ENCODE measurements around the gene LAMC2.
"Not testable (repeated sequence)": the region's sequence is repeated elsewhere in the genome, so short reads cannot be mapped to it uniquely, and the experiment has no call there.

The LAMC2 gene

DNA sequence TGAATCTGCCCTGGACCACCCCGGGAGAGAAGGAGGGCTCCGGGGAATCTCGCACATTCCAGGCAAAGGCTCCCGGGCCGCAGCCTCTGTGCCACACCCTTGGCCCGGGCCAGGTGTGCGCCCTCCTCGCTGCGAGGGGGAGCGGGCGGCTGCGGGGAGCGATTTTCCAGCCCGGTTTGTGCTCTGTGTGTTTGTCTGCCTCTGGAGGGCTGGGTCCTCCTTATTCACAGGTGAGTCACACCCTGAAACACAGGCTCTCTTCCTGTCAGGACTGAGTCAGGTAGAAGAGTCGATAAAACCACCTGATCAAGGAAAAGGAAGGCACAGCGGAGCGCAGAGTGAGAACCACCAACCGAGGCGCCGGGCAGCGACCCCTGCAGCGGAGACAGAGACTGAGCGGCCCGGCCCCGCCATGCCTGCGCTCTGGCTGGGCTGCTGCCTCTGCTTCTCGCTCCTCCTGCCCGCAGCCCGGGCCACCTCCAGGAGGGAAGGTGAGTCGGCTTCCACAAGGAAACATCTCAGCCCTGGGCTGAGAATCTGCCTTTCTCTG is at the start of gene LAMC2:
Gene LAMC2, plus strand, starts transcription at position 324 of the 550 bp plus-strand sequence. Its CDS starts 89 bp downstream, at position 413.
- peak in 1 of 2 experiments; percentile 6 for DNase-seq (ENCODE audit: low read depth in 2 of 2)

DNA sequence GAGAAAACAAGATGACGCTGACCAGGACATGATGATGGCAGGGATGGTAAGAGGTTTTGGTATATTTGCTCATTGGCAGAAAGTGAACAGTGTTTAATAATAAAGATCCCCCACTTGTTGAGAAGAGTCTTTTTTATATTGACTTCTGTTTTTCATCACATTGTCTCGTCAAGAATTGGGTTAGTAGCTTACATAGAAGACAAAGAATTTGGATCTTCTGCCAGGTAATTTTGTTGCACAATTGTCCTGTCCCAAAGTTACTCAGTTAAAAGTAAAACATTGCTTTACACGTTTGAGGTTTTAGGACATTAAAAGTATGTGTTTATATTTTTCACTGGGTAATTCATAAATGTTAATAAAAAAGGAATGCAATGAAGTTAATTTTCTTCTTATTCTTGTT is 48.3 kb upstream of the LAMC2 start:
- DNase-seq (ENCODE audit: low read depth in 2 of 2) = no peak

DNA sequence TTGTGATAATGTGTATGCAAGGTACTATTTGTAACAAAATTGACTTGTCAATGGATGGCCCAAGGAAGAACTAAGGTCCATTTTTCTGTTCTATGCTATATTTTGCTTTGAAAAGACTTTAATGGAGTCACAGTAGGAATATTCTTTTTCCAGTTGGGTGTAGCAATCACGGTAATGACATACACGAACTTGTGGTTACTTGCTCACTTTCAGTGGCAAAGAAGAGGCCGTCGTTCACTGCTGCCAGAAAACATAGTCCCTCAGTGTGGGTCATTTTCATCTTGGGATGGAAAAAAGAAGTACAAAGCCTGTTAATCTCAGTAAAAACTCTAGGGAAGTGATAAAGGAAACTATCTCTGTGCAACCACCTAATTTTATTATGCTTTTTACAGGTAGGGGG is 47.8 kb upstream of the LAMC2 start:
- no peak for DNase-seq (ENCODE audit: low read depth in 2 of 2)

DNA sequence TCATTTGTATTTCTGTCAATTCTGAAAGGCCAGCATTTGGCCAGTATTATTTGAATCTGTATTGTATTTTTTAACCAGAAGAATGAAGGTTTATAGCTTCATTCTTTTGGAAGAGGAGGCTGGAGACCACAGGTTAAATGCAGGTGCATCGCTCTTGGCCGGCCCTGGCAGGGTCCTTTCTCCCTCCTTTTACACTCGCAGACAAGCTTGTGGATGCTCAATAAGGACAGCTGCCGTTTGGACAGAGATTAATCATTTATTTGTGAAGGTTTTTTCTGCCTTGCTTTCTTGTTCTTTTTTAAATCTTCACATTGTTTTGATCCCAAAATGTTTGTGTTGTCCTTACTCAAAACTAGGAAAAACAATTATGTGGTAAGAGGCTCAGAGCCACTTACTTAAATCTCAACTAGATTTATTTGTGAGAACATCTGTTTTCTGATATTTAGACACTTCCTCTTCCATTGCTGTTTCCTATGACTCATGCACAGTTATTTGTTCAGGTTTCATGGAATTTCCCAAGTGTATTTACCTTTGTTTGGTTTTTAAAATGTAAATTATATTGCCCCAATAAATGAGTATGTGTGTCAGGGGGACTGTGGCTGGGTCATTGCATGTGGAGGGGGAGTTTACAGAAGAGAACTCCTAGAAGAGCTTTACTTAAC is 46.7 kb upstream of the LAMC2 start:
- no peak for DNase-seq (ENCODE audit: low read depth in 2 of 2)

DNA sequence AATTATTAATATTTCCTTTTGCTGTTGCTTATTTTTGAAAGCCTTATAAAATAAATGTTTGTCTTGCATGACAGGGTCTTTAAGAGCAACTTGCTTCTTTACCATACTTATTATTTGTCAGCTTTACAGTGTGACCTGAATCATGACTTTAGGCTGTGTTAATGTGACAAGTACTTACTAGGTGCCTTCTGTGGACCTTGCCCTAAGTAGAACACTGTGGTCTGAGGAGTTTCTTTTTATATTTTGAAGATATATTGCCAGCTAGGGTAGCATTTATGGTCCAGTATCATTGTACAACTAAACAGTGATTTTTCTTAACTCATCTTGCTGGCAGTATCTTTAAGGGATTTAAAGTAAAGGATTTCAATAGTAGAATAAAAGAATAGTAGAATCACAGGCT is 45.4 kb upstream of the LAMC2 start:
- no peak for DNase-seq (ENCODE audit: low read depth in 2 of 2)

DNA sequence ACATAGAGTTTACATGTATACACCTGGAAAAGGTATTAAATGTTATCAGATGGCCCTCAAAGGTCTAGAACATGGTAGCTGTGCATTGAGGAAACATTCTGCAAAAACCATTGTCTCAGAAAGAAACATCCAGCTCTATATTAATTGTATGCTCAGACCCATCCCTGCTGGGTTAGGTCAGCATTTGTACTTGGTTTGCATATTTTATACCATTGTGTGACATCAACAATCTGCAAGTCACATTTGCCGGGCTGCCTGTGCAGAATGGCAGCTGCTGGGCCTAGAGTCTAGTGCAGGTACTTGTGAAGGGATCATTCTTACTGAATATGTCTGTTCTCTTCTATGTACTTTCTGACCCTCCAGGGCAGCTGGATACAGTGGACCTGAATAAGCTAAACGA is 43.9 kb upstream of the LAMC2 start:
- DNase-seq (ENCODE audit: low read depth in 2 of 2) = no peak

DNA sequence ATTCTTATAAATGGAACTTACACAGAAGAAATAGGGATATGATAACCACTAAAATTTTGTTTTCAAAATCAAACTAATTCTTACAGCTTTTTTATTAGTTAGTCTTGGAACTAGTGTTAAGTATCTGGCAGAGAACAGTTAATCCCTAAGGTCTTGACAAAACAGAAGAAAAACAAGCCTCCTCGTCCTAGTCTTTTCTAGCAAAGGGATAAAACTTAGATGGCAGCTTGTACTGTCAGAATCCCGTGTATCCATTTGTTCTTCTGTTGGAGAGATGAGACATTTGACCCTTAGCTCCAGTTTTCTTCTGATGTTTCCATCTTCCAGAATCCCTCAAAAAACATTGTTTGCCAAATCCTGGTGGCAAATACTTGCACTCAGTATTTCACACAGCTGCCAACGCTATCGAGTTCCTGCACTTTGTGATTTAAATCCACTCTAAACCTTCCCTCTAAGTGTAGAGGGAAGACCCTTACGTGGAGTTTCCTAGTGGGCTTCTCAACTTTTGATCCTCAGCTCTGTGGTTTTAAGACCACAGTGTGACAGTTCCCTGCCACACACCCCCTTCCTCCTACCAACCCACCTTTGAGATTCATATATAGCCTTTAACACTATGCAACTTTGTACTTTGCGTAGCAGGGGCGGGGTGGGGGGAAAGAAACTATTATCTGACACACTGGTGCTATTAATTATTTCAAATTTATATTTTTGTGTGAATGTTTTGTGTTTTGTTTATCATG is 42.3 kb upstream of the LAMC2 start:
- DNase-seq (ENCODE audit: low read depth in 2 of 2) = no peak

DNA sequence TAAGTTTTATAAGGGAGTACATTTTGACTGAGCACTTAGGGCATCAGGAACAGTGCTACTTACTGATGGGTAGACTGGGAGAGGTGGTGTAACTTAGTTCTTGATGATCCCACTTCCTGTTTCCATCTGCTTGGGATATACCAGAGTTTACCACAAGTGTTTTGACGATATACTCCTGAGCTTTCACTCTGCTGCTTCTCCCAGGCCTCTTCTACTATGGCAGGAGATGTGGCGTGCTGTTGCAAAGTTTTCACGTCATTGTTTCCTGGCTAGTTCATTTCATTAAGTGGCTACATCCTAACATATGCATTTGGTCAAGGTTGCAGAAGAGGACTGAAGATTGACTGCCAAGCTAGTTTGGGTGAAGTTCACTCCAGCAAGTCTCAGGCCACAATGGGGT is 41.3 kb upstream of the LAMC2 start:
- DNase-seq (ENCODE audit: low read depth in 2 of 2) = no peak

DNA sequence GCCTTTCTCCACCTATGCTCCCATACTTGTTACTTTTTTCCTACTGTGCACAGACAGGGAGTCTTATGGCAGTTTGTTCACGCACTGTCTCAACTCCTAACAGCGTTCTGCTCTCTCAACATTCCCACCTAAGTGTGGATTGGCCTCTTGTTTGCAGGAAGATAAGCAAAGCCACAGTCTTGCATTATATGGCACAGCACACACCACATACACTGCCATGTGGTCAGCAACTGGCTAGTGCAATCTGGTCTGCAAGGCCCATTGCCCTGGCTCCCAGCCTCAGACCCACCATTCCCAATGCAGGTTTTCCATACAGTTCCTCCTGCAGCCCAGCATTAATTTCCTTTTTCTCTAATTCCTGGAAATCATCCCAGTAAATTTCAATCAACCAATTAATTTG is 38.3 kb upstream of the LAMC2 start:
- no peak for DNase-seq (ENCODE audit: low read depth in 2 of 2)

DNA sequence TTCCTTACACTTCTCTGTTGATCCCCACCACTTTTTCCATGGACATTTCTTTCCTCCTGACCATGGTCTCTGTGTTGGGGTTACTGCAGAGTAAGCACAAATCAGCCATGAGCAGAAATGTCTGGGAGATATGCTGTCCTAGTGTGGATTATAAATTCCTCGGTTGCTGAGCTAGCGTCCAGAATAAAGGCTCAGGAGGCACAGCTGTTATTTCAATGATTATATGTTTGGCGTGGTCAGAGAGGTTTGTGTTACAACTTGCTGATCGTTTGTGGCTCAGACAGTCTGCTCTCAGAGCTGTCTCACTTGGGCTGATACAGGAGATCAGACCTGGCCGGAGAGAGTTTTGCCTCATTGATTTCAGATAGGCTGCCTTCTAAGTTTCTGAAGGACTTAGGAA is 37.5 kb upstream of the LAMC2 start:
- no peak for DNase-seq (ENCODE audit: low read depth in 2 of 2)

DNA sequence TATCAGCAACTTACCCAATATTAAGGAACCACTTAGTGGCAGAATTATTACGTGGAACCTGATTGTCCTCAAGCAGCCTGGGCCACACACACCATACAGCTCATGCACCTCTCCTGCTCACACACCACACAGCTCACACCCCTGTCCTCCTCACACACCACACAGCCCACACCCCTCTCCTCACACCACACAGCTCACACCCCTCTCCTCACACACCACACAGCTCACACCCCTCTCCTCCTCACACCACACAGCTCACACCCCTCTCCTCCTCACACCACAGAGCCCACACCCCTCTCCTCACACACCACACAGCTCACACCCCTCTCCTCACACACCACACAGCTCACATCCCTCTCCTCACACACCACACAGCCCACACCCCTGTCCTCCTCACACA is 36.8 kb upstream of the LAMC2 start:
- no peak for DNase-seq (ENCODE audit: low read depth in 2 of 2)

DNA sequence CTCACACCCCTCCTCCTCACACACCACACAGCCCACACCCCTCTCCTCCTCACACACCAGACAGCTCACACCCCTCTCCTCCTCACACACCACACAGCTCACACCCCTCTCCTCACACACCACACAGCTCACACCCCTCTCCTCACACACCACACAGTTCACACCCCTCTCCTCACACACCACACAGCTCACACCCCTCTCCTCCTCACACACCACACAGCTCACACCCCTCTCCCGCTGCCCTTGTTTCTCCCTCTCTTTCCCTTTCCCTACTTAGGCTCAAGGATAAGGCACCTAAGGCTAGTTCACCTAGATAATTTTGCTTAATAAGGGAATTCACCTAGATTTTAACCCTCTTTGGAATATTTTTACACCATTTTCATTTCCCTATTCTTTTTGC is 36.0 kb upstream of the LAMC2 start:
- DNase-seq (ENCODE audit: low read depth in 2 of 2) = not testable (repeated sequence)

DNA sequence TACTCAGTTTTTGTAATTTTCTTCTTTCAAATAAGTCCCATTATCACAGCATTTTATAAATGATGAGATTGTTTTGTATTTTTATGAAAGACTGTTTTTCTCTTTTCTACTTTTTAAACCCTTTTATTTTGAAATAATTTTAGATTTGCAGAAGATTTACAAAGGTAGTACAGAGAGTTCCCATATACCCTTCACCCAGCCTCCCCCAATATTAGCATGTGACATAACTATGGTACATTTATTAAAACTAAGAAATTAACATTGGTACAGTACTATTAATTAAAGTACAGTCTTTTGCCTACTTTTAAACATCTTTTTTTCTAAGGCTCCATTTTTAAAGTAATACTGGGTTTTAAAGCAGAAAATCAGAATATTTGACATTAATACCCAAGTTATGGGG is 35.6 kb upstream of the LAMC2 start:
- DNase-seq (ENCODE audit: low read depth in 2 of 2) = no peak

DNA sequence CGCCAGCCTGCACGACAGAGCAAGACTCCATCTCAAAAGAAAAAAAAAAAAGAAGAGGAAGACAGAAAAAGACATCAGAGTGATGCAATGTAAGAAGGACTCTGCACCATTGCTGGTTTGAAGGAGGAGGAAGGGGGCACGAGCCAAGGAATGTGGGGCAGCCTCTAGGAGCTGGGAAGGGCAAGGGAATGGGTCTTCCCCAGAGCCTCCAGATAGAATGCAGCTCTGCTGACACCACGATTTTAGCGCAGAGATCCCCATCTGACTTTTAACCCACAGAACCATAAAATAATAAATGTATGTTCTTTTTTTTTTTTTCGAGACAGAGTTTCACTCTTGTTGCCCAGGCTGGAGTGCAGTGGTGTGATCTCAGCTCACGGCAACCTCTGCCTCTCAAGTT is 33.9 kb upstream of the LAMC2 start:
- no peak for DNase-seq (ENCODE audit: low read depth in 2 of 2)

DNA sequence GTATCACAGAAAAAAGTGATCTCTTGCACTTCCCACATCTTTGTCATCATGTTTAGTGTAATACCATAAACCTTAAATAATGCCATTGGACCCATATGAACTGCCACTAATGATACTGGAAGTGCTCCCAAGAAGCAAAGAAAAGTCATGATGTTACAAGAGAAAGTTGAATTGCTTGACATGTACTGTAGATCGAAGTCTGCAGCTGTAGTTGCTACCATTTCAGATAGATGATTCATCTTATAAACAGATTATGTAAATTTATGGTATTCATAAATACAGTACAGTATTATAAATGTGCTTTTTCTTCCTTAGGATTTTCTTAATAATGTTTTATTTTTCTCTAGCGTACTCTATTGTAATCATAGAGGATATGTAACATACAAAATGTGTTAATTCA is 30.1 kb upstream of the LAMC2 start:
- no peak for DNase-seq (ENCODE audit: low read depth in 2 of 2)

DNA sequence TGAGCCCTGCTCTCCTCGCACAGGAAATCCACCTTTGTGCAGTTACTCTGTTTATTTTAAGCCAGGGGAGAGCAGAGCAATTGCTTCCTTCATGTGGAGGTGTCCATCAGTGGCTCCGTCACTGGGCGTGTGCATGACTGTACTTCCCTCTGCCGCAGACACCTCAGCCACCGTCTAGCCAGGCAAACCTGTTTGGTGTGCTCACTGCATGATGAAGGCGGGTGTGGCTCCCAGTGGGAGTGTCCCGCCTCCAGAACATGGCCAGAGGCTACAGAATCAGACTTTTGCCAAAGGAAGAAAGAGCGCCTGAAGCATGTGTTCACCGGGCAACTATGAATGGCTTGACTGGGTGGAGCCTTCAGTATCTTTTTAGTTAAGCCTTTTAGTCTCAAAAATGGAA is 26.1 kb upstream of the LAMC2 start:
- no peak for DNase-seq (ENCODE audit: low read depth in 2 of 2)

DNA sequence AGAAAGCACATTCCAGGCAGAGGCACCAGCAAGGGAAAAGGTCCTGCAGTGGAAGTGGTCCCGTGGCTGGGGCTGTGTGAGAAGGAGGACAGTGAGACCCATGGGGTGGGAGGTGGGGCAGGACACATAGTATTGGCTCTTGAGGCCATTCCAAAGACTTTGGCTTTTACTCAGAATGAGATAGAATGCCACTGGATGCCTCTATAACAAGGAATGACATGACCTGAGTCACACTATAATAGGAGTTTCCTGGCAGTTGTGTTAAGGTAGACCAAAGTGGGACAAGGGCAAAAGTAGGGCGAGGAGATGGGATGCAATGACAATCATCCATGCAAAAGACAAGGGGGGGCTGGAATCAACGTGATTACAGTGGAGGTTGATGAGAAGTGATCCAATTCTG is 24.7 kb upstream of the LAMC2 start:
- DNase-seq (ENCODE audit: low read depth in 2 of 2) = no peak

DNA sequence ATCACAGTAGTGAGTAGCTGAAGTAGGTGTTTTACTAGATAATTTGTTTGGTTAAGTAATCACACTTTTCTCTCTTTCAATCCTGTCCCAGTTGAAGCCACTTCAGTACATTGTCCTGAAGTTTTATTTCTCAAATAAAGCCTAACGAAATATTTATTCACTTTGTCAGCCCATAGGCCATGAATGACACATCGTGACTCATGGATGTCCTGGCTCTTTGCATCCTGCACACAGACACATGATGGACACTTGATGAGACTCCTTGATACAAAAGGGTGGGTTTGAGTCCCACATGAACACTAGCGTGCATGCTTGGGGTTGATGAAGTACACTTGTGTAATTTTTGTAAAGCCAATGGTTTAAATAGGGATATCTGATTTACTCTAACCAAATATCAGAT is 22.7 kb upstream of the LAMC2 start:
- DNase-seq (ENCODE audit: low read depth in 2 of 2) = no peak

DNA sequence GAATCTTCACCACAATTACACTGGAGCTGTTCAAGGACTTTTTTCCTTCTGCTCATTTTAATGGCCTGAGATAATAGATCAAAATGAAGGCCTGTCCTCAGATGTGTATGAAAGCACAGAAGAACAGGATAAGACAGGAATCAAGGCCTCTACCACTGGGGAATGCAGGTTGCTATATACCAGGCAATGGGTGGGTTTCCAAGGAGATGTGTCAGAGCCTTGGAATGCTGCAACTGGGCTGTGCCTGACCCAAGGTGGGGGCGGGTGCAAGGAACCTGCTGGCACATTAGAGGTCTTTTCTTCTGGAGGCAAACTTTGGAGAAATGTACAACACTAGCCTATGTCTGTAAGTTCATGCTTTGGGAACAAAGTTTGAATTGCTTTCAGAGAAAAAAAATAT is 21.7 kb upstream of the LAMC2 start:
- DNase-seq (ENCODE audit: low read depth in 2 of 2) = no peak

DNA sequence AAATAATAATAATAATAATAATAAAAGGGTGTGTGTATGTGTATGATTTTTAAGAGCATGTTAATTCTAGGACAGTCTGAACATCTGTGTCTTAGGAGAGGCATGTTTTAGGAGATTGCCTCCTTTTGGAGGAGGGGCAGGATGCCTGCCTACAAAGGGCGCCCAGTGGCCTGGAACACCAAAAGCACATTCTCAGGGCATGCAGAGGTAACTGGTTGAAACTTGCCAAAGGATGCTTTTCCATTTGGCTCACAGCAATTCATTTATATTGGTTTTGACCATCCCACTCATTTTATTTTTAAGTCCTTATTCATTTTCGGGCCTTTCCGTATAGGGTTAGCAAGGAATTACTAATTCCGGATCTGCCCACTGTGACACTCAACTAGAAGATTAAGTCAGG is 21.1 kb upstream of the LAMC2 start:
- no peak for DNase-seq (ENCODE audit: low read depth in 2 of 2)

DNA sequence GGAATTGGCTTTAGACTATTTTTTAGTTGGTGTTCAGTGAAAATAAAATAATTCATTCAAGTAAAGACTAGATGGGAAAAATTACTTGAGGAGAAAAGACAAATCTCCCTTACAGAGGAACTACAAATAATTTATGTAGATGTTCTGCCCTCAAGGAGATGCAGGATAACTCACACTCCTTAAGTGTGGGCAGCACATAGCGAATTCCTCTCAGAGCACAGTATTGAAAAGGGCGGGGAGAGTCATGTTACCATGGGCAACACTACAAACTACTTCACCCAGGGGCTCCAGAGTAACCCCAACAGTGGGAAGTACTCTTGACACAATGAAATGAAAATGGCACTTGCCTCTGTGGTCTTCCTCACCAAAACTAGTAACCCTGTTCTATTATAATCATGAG is 20.6 kb upstream of the LAMC2 start:
- no peak for DNase-seq (ENCODE audit: low read depth in 2 of 2)

DNA sequence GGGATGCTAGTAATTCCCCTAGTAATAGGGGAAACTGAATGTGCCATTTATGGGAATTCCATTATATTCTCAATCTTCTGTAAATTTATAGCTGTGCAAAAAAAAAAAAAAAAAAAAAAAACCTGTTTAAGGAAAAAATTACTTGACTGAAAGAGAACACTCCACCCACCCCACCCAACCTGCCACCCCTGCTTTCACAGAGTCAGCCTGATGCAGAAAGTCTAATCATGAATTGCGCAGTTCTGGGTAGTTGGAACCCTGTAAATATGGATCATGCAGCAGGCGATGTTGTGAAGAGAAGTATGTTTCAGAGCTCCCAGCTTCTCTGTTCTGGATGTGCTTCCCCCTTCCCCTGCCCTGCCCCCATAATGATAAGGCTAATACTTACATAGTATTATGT is 19.6 kb upstream of the LAMC2 start:
- no peak for DNase-seq (ENCODE audit: low read depth in 2 of 2)

DNA sequence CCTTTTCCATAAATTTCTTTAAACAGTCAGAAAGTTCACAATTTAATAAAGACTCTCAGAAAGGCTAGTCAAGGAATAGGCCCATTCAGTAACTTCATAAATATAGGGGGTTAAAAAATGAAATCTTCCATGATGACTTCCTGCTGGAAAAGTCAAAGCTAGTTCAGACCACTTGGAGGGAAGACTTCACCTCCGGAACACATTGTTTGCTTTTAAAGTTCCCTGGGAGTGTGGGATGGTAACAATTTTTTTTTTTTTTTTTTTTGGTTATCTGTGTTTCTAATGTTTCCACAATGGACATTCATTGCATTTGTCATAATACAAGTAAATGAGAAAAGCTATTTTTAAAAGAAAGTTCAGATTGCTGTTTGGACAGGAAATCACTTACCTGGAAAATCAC is 18.4 kb upstream of the LAMC2 start:
- no peak for DNase-seq (ENCODE audit: low read depth in 2 of 2)

DNA sequence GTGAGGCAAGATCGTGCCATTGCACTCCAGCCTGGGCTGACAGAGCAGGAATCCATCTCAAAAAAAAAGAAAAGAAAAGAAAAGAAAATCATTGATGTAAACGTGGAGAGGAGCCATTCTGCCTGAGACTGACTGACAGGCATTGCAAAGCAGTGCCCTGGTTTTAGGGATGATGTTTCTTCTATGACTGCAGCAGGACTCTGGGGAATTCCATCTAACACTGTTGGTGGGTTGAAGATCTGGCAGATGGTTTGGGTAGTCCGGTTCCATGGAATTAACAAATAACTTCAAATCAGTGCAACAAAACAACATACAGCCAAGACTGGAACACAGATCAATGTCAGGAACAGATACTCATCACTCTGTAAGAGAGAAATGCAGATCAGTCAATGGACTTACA is 17.8 kb upstream of the LAMC2 start:
- DNase-seq (ENCODE audit: low read depth in 2 of 2) = no peak

Measured in stimulated activated CD4-positive, alpha-beta T cell treated with anti-CD3 and anti-CD28 coated beads, Interleukin-12 subunit alpha, Interleukin-12 subunit beta, amount 100 ng/mL, for 24 hours (primary cell).